ENCODE results near the gene FBN1.

GRCh38 chr15:48473667-48474066, 171.8 kb downstream of the FBN1 start:
- TF ChIP-seq CTCF (conservative IDR thresholded peaks at IDR 0.05; ENCODE audit: low read depth in 2 of 2) (no peak), CREB1 (CRISPR knock-in tag; IDR thresholded peaks at IDR 0.05; ENCODE audit: low read depth) (no peak), EZH2 (IDR thresholded peaks at IDR 0.05; ENCODE audit: low read depth, unreplicated experiment) (no peak), POLR2AphosphoS5 (IDR thresholded peaks at IDR 0.05; ENCODE audit: low read depth) (no peak)
